BJ (cell line): ENCODE data around the gene CDC14B. TPM values are rescaled to one million over a fixed set of nuclear protein-coding genes. Genes with fewer than 3 reads are reported as not detected.

Experiments used
- CTCF ChIA-PET: fragments of 350-600 bp; formaldehyde crosslinking; extraction: SDS; loops from one replicate; lab custom pipeline; 2021; ENCODE audit warnings: antibody characterized with exemption, inconsistent platforms; lab: Yijun Ruan, JAX
- POLR2A ChIA-PET: fragments of 300-600 bp; sonication (Branson Sonifier 250); formaldehyde crosslinking; extraction: SDS; loops from one replicate; lab custom pipeline; 2021; ENCODE audit warnings: antibody characterized with exemption; lab: Charles Lee
- DNase-seq: peaks from one replicate; pipeline ENCODE4 v3.0.0-alpha.2; 2011; ENCODE audit warnings: low read depth
- H3K27me3 ChIP-seq: 2 replicates; pipeline ENCODE4 v1.6.0; 2011; ENCODE audit warnings: low read length; ENCODE audit not compliant: control insufficient read depth, insufficient read depth
- H3K36me3 ChIP-seq: 2 replicates; pipeline ENCODE4 v1.5.1; 2011; ENCODE audit warnings: low read length; ENCODE audit not compliant: control insufficient read depth, insufficient read depth
- H3K4me3 ChIP-seq: 2 replicates; pipeline ENCODE4 v1.5.1; 2011; ENCODE audit warnings: low read depth, mild to moderate bottlenecking, control low read depth, low read length
- polyA plus RNA-seq: library from polyadenylated mRNA; depleted of rRNA; stranded (reverse); fragments of >200 nt; gene quantifications from 2 replicates; pipeline ENCODE4 v1.2.3, GENCODE V29; 2011
- TF ChIP-seq, protein P1 (sequence below): IDR thresholded peaks from 2 replicates; pipeline ENCODE4 v1.5.1; 2011; ENCODE audit warnings: low read depth, mild to moderate bottlenecking, control low read depth, inconsistent platforms, low read length, moderate library complexity; ENCODE audit not compliant: insufficient read depth

Gene CDC14B
- polyA plus RNA-seq, 1 experiment, result 12.1 TPM

DNA sequence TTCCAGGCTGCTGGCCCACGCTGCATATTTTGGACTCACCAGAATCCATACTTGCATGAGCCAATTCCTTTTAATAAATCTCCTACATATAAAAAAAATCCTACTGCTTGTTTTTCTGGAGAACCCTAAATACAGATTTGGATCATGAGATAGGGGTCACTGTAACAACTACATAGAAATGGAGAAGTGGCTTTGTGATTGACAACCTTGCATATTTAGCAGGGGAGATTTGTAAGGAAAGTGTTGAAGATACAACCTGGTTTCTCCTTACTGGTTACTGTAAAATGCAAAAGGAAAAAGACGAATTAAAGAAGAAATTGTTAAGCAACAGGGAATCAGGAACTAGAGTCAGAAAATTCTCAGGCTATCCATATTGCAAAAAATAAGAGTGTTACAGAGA lies 94.9 kb downstream of the CDC14B start:
- no peak for DNase-seq
- Histone ChIP-seq H3K36me3 (no peaks in the 10 kb centered on the region), H3K4me3 (no peak overlapping the region), H3K27me3 (no peaks in the 10 kb centered on the region)
- TF ChIP-seq, protein P1, sequence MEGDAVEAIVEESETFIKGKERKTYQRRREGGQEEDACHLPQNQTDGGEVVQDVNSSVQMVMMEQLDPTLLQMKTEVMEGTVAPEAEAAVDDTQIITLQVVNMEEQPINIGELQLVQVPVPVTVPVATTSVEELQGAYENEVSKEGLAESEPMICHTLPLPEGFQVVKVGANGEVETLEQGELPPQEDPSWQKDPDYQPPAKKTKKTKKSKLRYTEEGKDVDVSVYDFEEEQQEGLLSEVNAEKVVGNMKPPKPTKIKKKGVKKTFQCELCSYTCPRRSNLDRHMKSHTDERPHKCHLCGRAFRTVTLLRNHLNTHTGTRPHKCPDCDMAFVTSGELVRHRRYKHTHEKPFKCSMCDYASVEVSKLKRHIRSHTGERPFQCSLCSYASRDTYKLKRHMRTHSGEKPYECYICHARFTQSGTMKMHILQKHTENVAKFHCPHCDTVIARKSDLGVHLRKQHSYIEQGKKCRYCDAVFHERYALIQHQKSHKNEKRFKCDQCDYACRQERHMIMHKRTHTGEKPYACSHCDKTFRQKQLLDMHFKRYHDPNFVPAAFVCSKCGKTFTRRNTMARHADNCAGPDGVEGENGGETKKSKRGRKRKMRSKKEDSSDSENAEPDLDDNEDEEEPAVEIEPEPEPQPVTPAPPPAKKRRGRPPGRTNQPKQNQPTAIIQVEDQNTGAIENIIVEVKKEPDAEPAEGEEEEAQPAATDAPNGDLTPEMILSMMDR, result no peak
- ChIA-PET POLR2A (no interaction called here), CTCF (interaction anchor here (0.9 kb wide), 1 partner anchor 14 kb away, joined by 4 read pairs; no protein-coding TSS in a partner anchor)

DNA sequence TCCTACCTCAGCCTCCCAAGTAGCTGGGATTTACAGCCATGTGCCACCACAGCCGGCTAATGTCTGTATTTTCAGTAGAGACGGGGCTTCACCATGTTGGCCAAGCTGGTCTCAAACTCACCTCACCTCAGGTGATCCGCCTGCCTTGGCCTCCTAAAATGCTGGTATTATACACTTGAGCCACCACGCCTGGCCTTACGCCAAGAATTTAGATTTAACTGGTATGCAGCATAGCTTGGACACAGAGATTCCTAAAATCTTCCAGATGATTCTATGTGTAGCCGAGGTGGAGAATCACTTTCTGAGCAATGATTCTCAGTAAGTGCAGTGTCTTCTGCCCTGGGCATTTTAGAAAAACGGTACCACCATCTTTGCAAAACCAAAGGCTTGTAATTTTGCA lies 95.6 kb downstream of the CDC14B start:
- DNase-seq, result no peak
- H3K4me3 ChIP-seq, result no peak overlapping the region
- TF ChIP-seq, protein P1, result no peak
- H3K36me3 ChIP-seq, result no peaks in the 10 kb centered on the region
- ChIA-PET CTCF (interaction anchor here (0.9 kb wide), 1 partner anchor 14 kb away, joined by 4 read pairs; no protein-coding TSS in a partner anchor), POLR2A (no interaction called here)
- no peaks in the 10 kb centered on the region for H3K27me3 ChIP-seq

DNA sequence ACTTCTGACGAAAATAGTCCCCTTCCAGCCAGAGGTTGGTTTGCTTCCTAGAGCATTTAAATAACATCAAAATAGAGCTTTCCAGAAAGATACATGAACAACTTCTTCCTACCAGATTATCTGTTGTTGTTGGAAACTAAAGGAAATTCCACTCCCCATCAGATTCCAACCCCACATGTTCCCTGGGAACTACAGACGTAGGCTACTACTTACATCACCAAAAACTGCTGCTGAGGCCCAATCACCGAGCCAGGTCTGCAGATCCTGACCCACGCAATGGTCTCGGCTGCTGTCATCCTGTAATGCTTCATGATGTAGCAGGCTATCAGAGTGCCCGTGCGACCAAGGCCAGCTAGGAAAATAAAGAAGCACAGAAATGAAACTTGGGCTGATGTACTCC lies 96.3 kb downstream of the CDC14B start:
- no peak overlapping the region for H3K4me3 ChIP-seq
- TF ChIP-seq, protein P1, result no peak
- POLR2A ChIA-PET, result no interaction called here
- DNase-seq, result no peak
- CTCF ChIA-PET, result interaction anchor here (1.0 to 1.2 kb wide), 2 partner anchors 9 to 33 kb away, joined by 3 to 4 read pairs; no protein-coding TSS in a partner anchor
- H3K36me3 ChIP-seq, result no peaks in the 10 kb centered on the region
- no peaks in the 10 kb centered on the region for H3K27me3 ChIP-seq

DNA sequence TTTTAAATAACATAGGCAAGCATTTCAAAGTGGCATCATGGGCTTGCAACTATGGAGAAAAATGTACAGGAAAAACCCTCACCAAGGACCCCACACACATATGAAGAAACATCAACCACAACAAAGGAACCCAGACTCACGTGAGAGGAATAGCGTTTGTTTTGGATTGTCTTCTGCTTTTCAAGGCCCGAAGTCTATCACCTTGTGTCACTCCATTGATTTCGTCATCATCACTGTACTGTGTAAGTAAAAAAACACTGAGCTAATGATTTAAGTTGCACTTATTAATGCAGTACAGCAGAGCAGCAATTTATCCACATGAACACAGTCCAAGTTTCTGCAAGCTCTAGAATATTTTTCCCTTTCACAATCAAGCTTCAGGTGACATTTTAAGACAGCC lies 97.3 kb downstream of the CDC14B start:
- TF ChIP-seq, protein P1, result no peak
- ChIA-PET POLR2A (no interaction called here), CTCF (interaction anchor here (1.2 kb wide), 1 partner anchor 34 kb away, joined by 4 read pairs; no protein-coding TSS in a partner anchor)
- no peak for DNase-seq
- no peaks in the 10 kb centered on the region for H3K36me3 ChIP-seq
- H3K27me3 ChIP-seq, result no peaks in the 10 kb centered on the region
- H3K4me3 ChIP-seq, result no peak overlapping the region

DNA sequence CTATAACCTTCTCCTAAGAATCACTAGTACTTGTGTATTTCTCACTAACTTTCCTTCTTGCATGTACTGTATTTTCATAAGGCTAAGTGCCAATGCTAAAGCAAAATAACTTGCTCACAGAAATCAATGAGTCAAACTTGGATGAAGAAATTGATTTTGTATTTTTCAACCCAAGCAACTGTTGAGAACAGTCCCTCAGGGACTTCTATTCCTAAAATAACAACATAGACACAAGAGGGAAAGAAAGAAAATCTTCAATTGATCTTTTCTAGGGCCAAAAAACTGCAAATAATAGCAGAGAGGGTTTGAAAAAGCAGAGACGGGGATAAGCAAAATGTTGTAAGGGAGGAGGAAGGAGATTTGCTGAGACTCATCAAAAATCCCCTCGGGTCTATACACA lies 99.9 kb downstream of the CDC14B start:
- TF ChIP-seq, protein P1, result no peak
- CTCF ChIA-PET, result interaction anchor here (0.9 to 1.5 kb wide), 2 partner anchors 16 to 147 kb away, joined by 3 to 4 read pairs; no protein-coding TSS in a partner anchor
- DNase-seq, result no peak
- Histone ChIP-seq H3K36me3 (no peaks in the 10 kb centered on the region), H3K4me3 (no peak overlapping the region), H3K27me3 (no peaks in the 10 kb centered on the region)
- POLR2A ChIA-PET, result no interaction called here
